Fibroblast of the aortic adventitia (primary cell): ENCODE measurements around the gene KRT2. TPM values are rescaled to one million over a fixed set of nuclear protein-coding genes. Genes with fewer than 3 reads are reported as not detected.

Experiments used
- DNase-seq: peaks from one replicate; pipeline ENCODE4 v3.0.0-alpha.2; 2010; ENCODE audit warnings: low read depth
- H3K4me3 ChIP-seq: 2 replicates; pipeline ENCODE4 v1.5.1; 2011; ENCODE audit warnings: low read depth, mild to moderate bottlenecking, control low read depth, low read length, moderate library complexity
- total RNA-seq: library from RNA; depleted of rRNA; stranded (reverse); fragments of >200 nt; gene quantifications from 2 replicates; pipeline ENCODE4 v1.2.3, GENCODE V29; 2012; ENCODE audit warnings: low replicate concordance
- TF ChIP-seq, protein P1 (sequence below): IDR thresholded peaks from 2 replicates; pipeline ENCODE4 v1.5.1; 2011; ENCODE audit warnings: mild to moderate bottlenecking, low read length, control low read depth, inconsistent platforms; ENCODE audit not compliant: insufficient read depth

KRT2 gene
- total RNA-seq, 1 donor: not detected

GRCh38 chr12:52696588-52696987, 44.6 kb upstream of the KRT2 start:
- DNase-seq: no peak
- H3K4me3 ChIP-seq: no peak overlapping the region
- TF ChIP-seq, protein P1, sequence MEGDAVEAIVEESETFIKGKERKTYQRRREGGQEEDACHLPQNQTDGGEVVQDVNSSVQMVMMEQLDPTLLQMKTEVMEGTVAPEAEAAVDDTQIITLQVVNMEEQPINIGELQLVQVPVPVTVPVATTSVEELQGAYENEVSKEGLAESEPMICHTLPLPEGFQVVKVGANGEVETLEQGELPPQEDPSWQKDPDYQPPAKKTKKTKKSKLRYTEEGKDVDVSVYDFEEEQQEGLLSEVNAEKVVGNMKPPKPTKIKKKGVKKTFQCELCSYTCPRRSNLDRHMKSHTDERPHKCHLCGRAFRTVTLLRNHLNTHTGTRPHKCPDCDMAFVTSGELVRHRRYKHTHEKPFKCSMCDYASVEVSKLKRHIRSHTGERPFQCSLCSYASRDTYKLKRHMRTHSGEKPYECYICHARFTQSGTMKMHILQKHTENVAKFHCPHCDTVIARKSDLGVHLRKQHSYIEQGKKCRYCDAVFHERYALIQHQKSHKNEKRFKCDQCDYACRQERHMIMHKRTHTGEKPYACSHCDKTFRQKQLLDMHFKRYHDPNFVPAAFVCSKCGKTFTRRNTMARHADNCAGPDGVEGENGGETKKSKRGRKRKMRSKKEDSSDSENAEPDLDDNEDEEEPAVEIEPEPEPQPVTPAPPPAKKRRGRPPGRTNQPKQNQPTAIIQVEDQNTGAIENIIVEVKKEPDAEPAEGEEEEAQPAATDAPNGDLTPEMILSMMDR: no peak

- TF ChIP-seq, protein P1: no peak
- no peak for DNase-seq
- H3K4me3 ChIP-seq: no peak overlapping the region
Observed at GRCh38 chr12:52695039-52695438, 43.0 kb upstream of the KRT2 start.

GRCh38 chr12:52694151-52694550, 42.1 kb upstream of the KRT2 start:
- no peak for DNase-seq
- TF ChIP-seq, protein P1: no peak
- H3K4me3 ChIP-seq: no peak overlapping the region

DNA sequence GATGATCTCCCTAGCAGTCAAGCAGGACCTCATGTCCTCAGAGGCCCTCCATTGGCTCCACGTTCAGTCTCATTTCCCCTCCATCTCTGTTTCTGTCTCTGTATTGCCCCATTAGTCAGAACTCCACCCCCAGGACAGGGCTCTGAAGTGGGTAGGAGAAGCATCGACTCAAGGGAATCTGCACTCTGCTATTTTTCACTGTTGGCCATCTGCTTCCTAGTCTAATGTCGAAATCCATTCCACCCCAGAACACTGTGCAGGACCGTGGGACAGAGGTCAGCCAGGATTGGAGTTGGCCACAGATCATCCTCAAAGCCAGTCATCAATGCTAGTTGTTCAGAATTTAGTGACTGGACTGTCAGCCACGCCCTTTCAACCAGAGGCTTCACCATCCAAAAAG, 41.2 kb upstream of the KRT2 start:
- TF ChIP-seq, protein P1: no peak
- no peak for DNase-seq
- H3K4me3 ChIP-seq: no peak overlapping the region

- TF ChIP-seq, protein P1: no peak
- no peak for DNase-seq
- no peak overlapping the region for H3K4me3 ChIP-seq
Observed at GRCh38 chr12:52692254-52692653, 40.2 kb upstream of the KRT2 start.

GRCh38 chr12:52691841-52692150, 39.8 kb upstream of the KRT2 start:
- DNase-seq: no peak
- no peak overlapping the region for H3K4me3 ChIP-seq
- TF ChIP-seq, protein P1: no peak

DNA sequence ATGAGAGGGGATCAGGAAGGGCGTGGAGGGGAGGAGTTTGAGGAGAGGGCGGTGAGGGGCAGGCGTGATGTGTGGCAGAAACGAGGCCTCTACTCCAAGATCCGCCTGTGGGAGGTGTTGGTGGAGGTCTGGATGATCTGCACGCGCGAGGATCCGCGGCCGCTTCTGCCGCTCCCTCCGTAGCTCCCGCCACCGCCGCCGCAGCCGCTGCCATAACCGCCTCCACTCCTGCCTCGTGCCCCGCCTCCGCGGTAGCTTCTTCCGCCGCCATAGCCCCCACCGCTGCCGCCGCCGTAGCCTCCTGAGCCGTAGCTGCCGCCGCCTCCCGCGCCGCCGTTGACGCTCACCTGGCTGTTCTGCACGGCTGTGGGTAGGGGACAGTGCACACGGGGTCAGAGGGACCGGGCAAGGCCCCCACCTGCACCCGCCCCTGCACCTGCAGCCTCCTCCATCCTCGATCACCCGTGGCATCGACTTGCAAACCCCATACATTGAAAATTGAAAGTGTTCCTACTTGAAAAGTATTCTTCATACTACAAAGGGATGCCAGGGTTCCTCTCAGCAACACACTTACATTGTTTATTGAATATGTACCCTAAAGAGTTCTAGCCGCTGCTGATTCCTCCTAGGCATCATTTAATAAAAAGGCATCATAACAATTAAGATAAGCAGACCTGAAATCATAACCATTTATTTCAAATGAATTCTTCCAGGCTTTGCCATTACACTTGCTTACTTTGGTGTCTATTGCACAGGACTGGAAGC, 39.2 kb upstream of the KRT2 start:
- TF ChIP-seq, protein P1: no peak
- DNase-seq: no peak
- H3K4me3 ChIP-seq: no peak overlapping the region
